SH-SY5Y (cell line): ENCODE data around the gene BLOC1S6.

ENCODE experiments used
- GATA2 ChIP-seq: IDR thresholded peaks from 2 replicates; pipeline ENCODE4 v1.6.1; 2011; ENCODE audit warnings: mild to moderate bottlenecking, low read depth, low read length
- GATA3 ChIP-seq: IDR thresholded peaks from 2 replicates; pipeline ENCODE4 v1.6.1; 2011; ENCODE audit warnings: low read depth, mild to moderate bottlenecking, low read length, moderate library complexity

DNA sequence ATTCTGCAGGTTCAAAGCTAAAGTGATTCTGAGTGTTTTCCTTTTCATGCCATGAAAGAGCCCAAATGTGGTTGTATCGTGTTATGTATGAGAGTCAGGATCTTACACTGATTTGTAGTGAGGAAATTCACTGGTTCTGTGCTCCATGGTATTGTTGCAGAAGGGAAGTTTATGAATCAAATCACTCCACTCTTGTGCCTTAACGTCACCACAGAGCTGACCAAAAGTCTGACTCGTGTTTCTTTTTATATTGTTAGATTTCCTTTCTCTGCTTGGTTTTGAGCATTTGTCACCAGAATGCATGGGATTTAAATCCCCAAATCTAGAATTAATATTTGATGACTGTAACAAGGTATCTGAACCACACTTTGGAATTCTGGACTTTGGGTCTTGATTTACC lies 35.5 kb upstream of the BLOC1S6 start:
- TF ChIP-seq GATA2 (no peak), GATA3 (no peak)
